SK-N-SH (cell line): Measurements from ENCODE around the gene CD74. TPM values are rescaled to one million over a fixed set of nuclear protein-coding genes. Genes with fewer than 3 reads are reported as not detected.

Source experiments
- CTCF ChIA-PET: fragments of 300-600, 350-600 bp; formaldehyde crosslinking; extraction: SDS; loops from one replicate; lab custom pipeline; 2021; lab: Yijun Ruan, JAX
- POLR2A ChIA-PET: fragments of 350-600 bp; sonication (Branson Sonifier 250); formaldehyde crosslinking; extraction: SDS; loops from one replicate; lab custom pipeline; 2020; ENCODE audit warnings: antibody characterized with exemption, inconsistent platforms; lab: Yijun Ruan, JAX
- DNase-seq: peaks from one replicate; pipeline ENCODE4 v3.0.0; 2012
- H2AFZ ChIP-seq: fragments of 200-600 bp; sonication (generic); 2 replicates; pipeline ENCODE4 v1.8.1; 2016; ENCODE audit warnings: antibody characterized with exemption, mild to moderate bottlenecking, low read depth
- H3F3A ChIP-seq: fragments of 200-600 bp; sonication (generic); replicated peaks from 2 replicates; pipeline ENCODE3; 2016; ENCODE audit warnings: antibody characterized with exemption, mild to moderate bottlenecking; ENCODE audit not compliant: insufficient read depth
- H3K27ac ChIP-seq, 2 experiments: fragments of 200-500 bp in 1 of 2; fragments of 200-600 bp in 1 of 2; sonication (Bioruptor generic) in 1 of 2; sonication (generic), shearing (Covaris generic) in 1 of 2; 2 replicates each; pipeline versions ENCODE4 v1.5.1 to v1.6.1; 2014 to 2016; ENCODE audit warnings: low read depth in 2 of 2, inconsistent platforms in 1 of 2, low read length in 1 of 2, mild to moderate bottlenecking in 1 of 2, mixed read lengths in 1 of 2
- H3K27me3 ChIP-seq: fragments of 200-600 bp; sonication (generic), shearing (Covaris generic); 2 replicates; pipeline ENCODE4 v1.6.1; 2016; ENCODE audit warnings: mixed run types; ENCODE audit not compliant: insufficient read depth
- H3K36me3 ChIP-seq, 2 experiments: fragments of 200-500 bp in 1 of 2; fragments of 200-600 bp in 1 of 2; sonication (Bioruptor generic) in 1 of 2; sonication (generic) in 1 of 2; replicated peaks in 1 of 2; 2 replicates each; pipeline versions ENCODE3 to v1.5.1; 2014 to 2016; ENCODE audit warnings: low read length in 1 of 2, mild to moderate bottlenecking in 1 of 2; ENCODE audit not compliant: insufficient read depth in 2 of 2, control insufficient read depth in 1 of 2
- H3K4me1 ChIP-seq, 2 experiments: fragments of 200-500 bp in 1 of 2; fragments of 200-600 bp in 1 of 2; sonication (Bioruptor generic) in 1 of 2; sonication (generic), shearing (Covaris generic) in 1 of 2; 2 replicates each; pipeline versions ENCODE4 v1.5.1 to v1.6.1; 2014 to 2016; ENCODE audit warnings: low read depth in 1 of 2, low read length in 1 of 2, mixed run types in 1 of 2; ENCODE audit not compliant: insufficient read depth in 2 of 2, control insufficient read depth in 1 of 2
- H3K4me2 ChIP-seq: fragments of 200-600 bp; sonication (generic), shearing (Covaris generic); 2 replicates; pipeline ENCODE4 v1.6.1; 2017; ENCODE audit warnings: mixed run types
- H3K4me3 ChIP-seq, 2 experiments: fragments of 200-500 bp in 1 of 2; fragments of 200-600 bp in 1 of 2; sonication (Bioruptor generic) in 1 of 2; sonication (generic), shearing (Covaris generic) in 1 of 2; 2 replicates each; pipeline versions ENCODE4 v1.5.1 to v1.8.1; 2014 to 2016; ENCODE audit warnings: low read depth in 2 of 2, inconsistent platforms in 1 of 2, low read length in 1 of 2, mild to moderate bottlenecking in 1 of 2, mixed read lengths in 1 of 2, moderate library complexity in 1 of 2
- H3K79me2 ChIP-seq: fragments of 200-600 bp; sonication (generic); 2 replicates; pipeline ENCODE4 v1.8.1; 2017; ENCODE audit warnings: mild to moderate bottlenecking; ENCODE audit not compliant: insufficient read depth
- H3K9ac ChIP-seq: fragments of 200-600 bp; sonication (generic); 2 replicates; pipeline ENCODE4 v1.6.1; 2017; ENCODE audit warnings: mixed run types
- H3K9me2 ChIP-seq: fragments of 200-600 bp; sonication (generic); 2 replicates; pipeline ENCODE4 v1.6.1; 2017; ENCODE audit warnings: mixed run types
- H3K9me3 ChIP-seq: fragments of 200-600 bp; sonication (generic); 2 replicates; pipeline ENCODE4 v1.6.1; 2017; ENCODE audit warnings: mixed run types, mild to moderate bottlenecking, moderate library complexity
- H4K20me1 ChIP-seq: fragments of 200-600 bp; sonication (generic); 2 replicates; pipeline ENCODE4 v1.6.1; 2017; ENCODE audit warnings: mild to moderate bottlenecking, mixed run types; ENCODE audit not compliant: insufficient read depth
- CTCF ChIP-seq: fragments of 200-600 bp; sonication (generic); IDR thresholded peaks from 2 replicates; pipeline ENCODE4 v1.6.1; 2017; ENCODE audit warnings: antibody characterized with exemption, mild to moderate bottlenecking, moderate library complexity
- EP300 ChIP-seq, 2 experiments: IDR thresholded peaks; 2 replicates each; pipeline versions ENCODE4 v1.4.0 to v1.6.1; 2012; ENCODE audit warnings: borderline replicate concordance in 1 of 2, low read depth in 1 of 2, low read length in 1 of 2
- EZH2phosphoT487 ChIP-seq: fragments of 200-600 bp; sonication (generic); IDR thresholded peaks from 2 replicates; pipeline ENCODE4 v1.6.1; 2017; ENCODE audit warnings: low read depth, mixed run types, mild to moderate bottlenecking, antibody characterized with exemption, moderate library complexity, borderline replicate concordance
- FOSL2 ChIP-seq: IDR thresholded peaks from 2 replicates; pipeline ENCODE4 v1.4.0; 2012; ENCODE audit warnings: low read depth, mild to moderate bottlenecking, moderate library complexity, borderline replicate concordance
- GATA2 ChIP-seq: sonication (generic); formaldehyde crosslinking; IDR thresholded peaks from 2 replicates; pipeline ENCODE4 v1.5.0; 2020; ENCODE audit warnings: mild to moderate bottlenecking, missing genetic modification reagents
- JUND ChIP-seq: IDR thresholded peaks from 2 replicates; pipeline ENCODE4 v1.4.0; 2012
- NRF1 ChIP-seq: IDR thresholded peaks from 2 replicates; pipeline ENCODE4 v1.6.1; 2012; ENCODE audit warnings: low read depth, mild to moderate bottlenecking, low read length
- POLR2AphosphoS5 ChIP-seq: IDR thresholded peaks from 2 replicates; pipeline ENCODE4 v1.6.1; 2012; ENCODE audit warnings: low read depth, low read length
- RAD21 ChIP-seq: IDR thresholded peaks from 2 replicates; pipeline ENCODE4 v1.6.1; 2012; ENCODE audit warnings: mild to moderate bottlenecking, low read length
- REST ChIP-seq: IDR thresholded peaks from 2 replicates; pipeline ENCODE4 v1.6.1; 2012; ENCODE audit warnings: mild to moderate bottlenecking, low read depth, low read length, moderate library complexity
- RFX5 ChIP-seq: IDR thresholded peaks from 2 replicates; pipeline ENCODE4 v1.6.1; 2012; ENCODE audit warnings: mild to moderate bottlenecking, improper control_type of control experiment, low read length
- TCF12 ChIP-seq: IDR thresholded peaks from 2 replicates; pipeline ENCODE4 v1.4.0; 2012
- TEAD4 ChIP-seq: IDR thresholded peaks from 2 replicates; pipeline ENCODE4 v1.4.0; 2012; ENCODE audit warnings: mild to moderate bottlenecking, borderline replicate concordance; ENCODE audit not compliant: insufficient read depth
- YY1 ChIP-seq: IDR thresholded peaks from 2 replicates; pipeline ENCODE4 v1.4.0; 2012; ENCODE audit warnings: low read depth, mild to moderate bottlenecking
- WGBS: methylation state at CpG from one replicate; pipeline ENCODE4 v1.1.6; 2017; ENCODE audit warnings: low lambda C conversion rate; 5-methylcytosine and 5-hydroxymethylcytosine counted together
- polyA plus RNA-seq, 3 experiments: library from polyadenylated mRNA; depleted of rRNA; stranded (reverse); fragments of >200 nt; gene quantifications; 2 replicates each; pipeline ENCODE4 v1.2.3, GENCODE V29; 2012
- TF ChIP-seq, protein P1 (sequence below): IDR thresholded peaks from 2 replicates; pipeline ENCODE4; 2012

Gene CD74
- polyA plus RNA-seq, 1 of the 3 experiments (the other 2 are of a cell fraction) = 0.26 TPM

- H3K9me2 ChIP-seq = no peaks in the 10 kb centered on the region
- H3K79me2 ChIP-seq = no peaks in the 10 kb centered on the region
- H3K4me3 ChIP-seq = no peak overlapping the region
- TF ChIP-seq REST (no peak), JUND (no peak), EZH2phosphoT487 (no peak), RAD21 (no peak), EP300 (IDR thresholded peaks at IDR 0.05; ENCODE audit: borderline replicate concordance in 1 of 2, low read depth in 1 of 2, low read length in 1 of 2) (no peak), RFX5 (no peak)
- H3K4me2 ChIP-seq = no peak overlapping the region
- CTCF ChIA-PET = interaction anchor here (1.3 kb wide), 1 partner anchor 8 kb away, joined by 4 read pairs; no protein-coding TSS in a partner anchor
- H3K36me3 ChIP-seq = peaks cover 24 to 91% of the 10 kb centered on the region in 2 experiments
- no peak overlapping the region for H3K9ac ChIP-seq
- no peaks in the 10 kb centered on the region for H3K27me3 ChIP-seq
- H3K27ac ChIP-seq = no peak overlapping the region
- no peak overlapping the region for H2AFZ ChIP-seq
- no peak for DNase-seq
- H3K4me1 ChIP-seq = no peaks in the 10 kb centered on the region
- WGBS = 100% methylated on average over 2 of the region's 3 CpGs
- no peaks in the 10 kb centered on the region for H4K20me1 ChIP-seq
- POLR2A ChIA-PET = no interaction called here
- peaks cover 4% of the 10 kb centered on the region for H3F3A ChIP-seq
- no peaks in the 10 kb centered on the region for H3K9me3 ChIP-seq
Observed at GRCh38 chr5:150391986-150392385, 20.7 kb downstream of the CD74 start.

DNA sequence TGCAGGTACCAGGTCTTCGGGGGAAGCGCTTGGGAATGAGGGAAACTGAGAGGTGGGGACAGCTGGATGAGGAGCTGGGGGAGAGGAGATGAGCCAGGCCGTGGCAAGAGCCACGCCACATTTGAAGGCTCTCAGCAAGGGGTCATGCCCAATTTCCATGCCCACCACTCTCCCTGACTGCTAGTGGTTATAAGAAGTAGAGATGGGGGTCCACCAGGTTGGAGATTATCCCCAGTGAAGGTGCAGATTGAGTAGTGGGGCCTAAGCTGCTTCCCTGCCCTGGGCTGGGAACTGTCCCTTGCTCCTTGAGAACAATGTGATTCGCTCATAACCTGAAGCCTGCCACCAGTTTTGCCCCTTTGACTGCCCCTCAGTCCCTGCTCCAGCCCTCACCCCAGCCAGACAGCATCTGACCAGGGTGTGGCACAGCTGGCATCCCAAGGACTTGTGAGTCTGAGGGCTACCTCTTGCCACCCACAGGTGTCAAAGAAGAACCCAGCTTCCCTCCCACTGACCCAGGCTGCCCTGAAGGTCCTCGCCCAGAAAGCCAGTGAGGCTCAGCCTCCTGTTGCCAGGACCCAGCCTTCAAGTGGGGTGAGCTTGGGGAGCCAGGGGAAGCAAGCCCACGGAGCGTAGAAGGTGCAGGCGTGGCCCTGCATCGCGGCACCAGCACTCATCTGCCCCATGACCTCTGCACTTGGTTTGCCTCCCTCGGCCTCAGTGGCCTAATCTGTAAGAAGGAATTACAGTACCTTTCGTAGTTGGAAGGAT lies 21.5 kb downstream of the CD74 start:
- ChIA-PET CTCF (interaction anchor here (1.3 kb wide), 1 partner anchor 9 kb away, joined by 4 read pairs; no protein-coding TSS in a partner anchor), POLR2A (no interaction called here)
- H3K4me1 ChIP-seq = no peaks in the 10 kb centered on the region
- H3K79me2 ChIP-seq = no peaks in the 10 kb centered on the region
- peaks cover 24 to 92% of the 10 kb centered on the region in 2 experiments for H3K36me3 ChIP-seq
- no peak overlapping the region for H3K9ac ChIP-seq
- no peak overlapping the region for H3K4me3 ChIP-seq
- WGBS = 100% methylated on average over 9 of the region's 13 CpGs
- H3K9me3 ChIP-seq = no peaks in the 10 kb centered on the region
- peaks cover 4% of the 10 kb centered on the region for H3F3A ChIP-seq
- no peak overlapping the region for H2AFZ ChIP-seq
- no peaks in the 10 kb centered on the region for H3K9me2 ChIP-seq
- no peaks in the 10 kb centered on the region for H4K20me1 ChIP-seq
- DNase-seq = no peak
- no peak for TF ChIP-seq YY1
- TF ChIP-seq NRF1 = no peak
- no peak for TF ChIP-seq FOSL2
- no peak for TF ChIP-seq GATA2 (CRISPR knock-in tag)
- no peak for TF ChIP-seq CTCF
- no peak for TF ChIP-seq EZH2phosphoT487
- TF ChIP-seq POLR2AphosphoS5 = no peak
- TF ChIP-seq TEAD4 = no peak
- TF ChIP-seq RFX5 = no peak
- TF ChIP-seq TCF12 = no peak
- TF ChIP-seq, protein P1, sequence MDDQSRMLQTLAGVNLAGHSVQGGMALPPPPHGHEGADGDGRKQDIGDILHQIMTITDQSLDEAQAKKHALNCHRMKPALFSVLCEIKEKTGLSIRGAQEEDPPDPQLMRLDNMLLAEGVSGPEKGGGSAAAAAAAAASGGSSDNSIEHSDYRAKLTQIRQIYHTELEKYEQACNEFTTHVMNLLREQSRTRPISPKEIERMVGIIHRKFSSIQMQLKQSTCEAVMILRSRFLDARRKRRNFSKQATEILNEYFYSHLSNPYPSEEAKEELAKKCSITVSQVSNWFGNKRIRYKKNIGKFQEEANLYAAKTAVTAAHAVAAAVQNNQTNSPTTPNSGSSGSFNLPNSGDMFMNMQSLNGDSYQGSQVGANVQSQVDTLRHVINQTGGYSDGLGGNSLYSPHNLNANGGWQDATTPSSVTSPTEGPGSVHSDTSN = no peak
- no peak overlapping the region for H3K27ac ChIP-seq
- H3K4me2 ChIP-seq = no peak overlapping the region
- no peaks in the 10 kb centered on the region for H3K27me3 ChIP-seq
